BE2C (cell line): ENCODE data around the gene LIMCH1.

Source experiments
- DNase-seq: peaks from one replicate; pipeline ENCODE4 v3.0.0-alpha.2; 2020
- H3K27me3 ChIP-seq: fragments of 250-450 bp; sonication (Bioruptor Pico); 2 replicates; pipeline ENCODE4 v1.5.1; 2020; ENCODE audit warnings: mild to moderate bottlenecking
- H3K36me3 ChIP-seq: fragments of 250-450 bp; sonication (Bioruptor Pico); 2 replicates; pipeline ENCODE4 v1.5.1; 2020; ENCODE audit warnings: mild to moderate bottlenecking
- H3K4me1 ChIP-seq: fragments of 250-450 bp; sonication (Bioruptor Pico); 2 replicates; pipeline ENCODE4 v1.5.1; 2020
- H3K4me3 ChIP-seq: 2 replicates; pipeline ENCODE4 v1.5.1; 2011; ENCODE audit warnings: low read depth, low read length
- H3K9me3 ChIP-seq: fragments of 250-450 bp; sonication (Bioruptor Pico); 2 replicates; pipeline ENCODE4 v1.5.1; 2020
- TF ChIP-seq, protein P1 (sequence below): IDR thresholded peaks from 2 replicates; pipeline ENCODE4 v1.5.1; 2012; ENCODE audit warnings: mild to moderate bottlenecking, low read depth, low read length

LIMCH1 gene

GRCh38 chr4:41540687-41541086 is 2.7 kb downstream of the LIMCH1 start:
- Histone ChIP-seq H3K36me3 (no peaks in the 10 kb centered on the region), H3K9me3 (no peaks in the 10 kb centered on the region), H3K4me3 (no peak overlapping the region), H3K27me3 (no peaks in the 10 kb centered on the region), H3K4me1 (peaks cover 3% of the 10 kb centered on the region)
- no peak for DNase-seq
- TF ChIP-seq, protein P1, sequence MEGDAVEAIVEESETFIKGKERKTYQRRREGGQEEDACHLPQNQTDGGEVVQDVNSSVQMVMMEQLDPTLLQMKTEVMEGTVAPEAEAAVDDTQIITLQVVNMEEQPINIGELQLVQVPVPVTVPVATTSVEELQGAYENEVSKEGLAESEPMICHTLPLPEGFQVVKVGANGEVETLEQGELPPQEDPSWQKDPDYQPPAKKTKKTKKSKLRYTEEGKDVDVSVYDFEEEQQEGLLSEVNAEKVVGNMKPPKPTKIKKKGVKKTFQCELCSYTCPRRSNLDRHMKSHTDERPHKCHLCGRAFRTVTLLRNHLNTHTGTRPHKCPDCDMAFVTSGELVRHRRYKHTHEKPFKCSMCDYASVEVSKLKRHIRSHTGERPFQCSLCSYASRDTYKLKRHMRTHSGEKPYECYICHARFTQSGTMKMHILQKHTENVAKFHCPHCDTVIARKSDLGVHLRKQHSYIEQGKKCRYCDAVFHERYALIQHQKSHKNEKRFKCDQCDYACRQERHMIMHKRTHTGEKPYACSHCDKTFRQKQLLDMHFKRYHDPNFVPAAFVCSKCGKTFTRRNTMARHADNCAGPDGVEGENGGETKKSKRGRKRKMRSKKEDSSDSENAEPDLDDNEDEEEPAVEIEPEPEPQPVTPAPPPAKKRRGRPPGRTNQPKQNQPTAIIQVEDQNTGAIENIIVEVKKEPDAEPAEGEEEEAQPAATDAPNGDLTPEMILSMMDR = no peak

- H3K4me1 ChIP-seq = no peaks in the 10 kb centered on the region
- TF ChIP-seq, protein P1 = no peak
- H3K4me3 ChIP-seq = no peak overlapping the region
- DNase-seq = no peak
- H3K27me3 ChIP-seq = no peaks in the 10 kb centered on the region
- no peaks in the 10 kb centered on the region for H3K9me3 ChIP-seq
- H3K36me3 ChIP-seq = no peaks in the 10 kb centered on the region
Observed at GRCh38 chr4:41541687-41542094, 3.7 kb downstream of the LIMCH1 start.

- H3K4me1 ChIP-seq = no peaks in the 10 kb centered on the region
- TF ChIP-seq, protein P1 = no peak
- DNase-seq = no peak
- H3K4me3 ChIP-seq = no peak overlapping the region
- no peaks in the 10 kb centered on the region for H3K9me3 ChIP-seq
- no peaks in the 10 kb centered on the region for H3K27me3 ChIP-seq
- H3K36me3 ChIP-seq = no peaks in the 10 kb centered on the region
Observed at GRCh38 chr4:41542526-41543275, 4.7 kb downstream of the LIMCH1 start.

DNA sequence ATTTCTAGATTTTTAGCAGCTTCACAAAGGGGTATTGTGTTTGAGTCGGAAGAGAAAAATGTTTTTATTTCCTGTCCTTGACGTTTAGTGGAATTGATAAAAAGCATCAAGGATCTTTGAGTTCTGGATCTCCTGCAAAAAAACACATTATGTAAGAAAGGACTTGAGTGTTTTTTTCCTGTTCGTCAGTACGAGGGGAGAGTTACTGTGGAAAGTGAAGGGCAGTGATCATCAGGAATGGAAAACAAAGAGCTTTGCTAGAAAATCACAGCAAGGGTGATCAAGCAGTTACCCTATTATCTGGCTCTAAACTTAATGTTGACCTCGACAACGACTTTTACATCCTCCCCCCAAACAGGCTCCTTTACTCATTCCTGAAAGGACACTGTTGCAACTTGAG is 7.3 kb downstream of the LIMCH1 start:
- DNase-seq = no peak
- no peaks in the 10 kb centered on the region for H3K36me3 ChIP-seq
- no peaks in the 10 kb centered on the region for H3K9me3 ChIP-seq
- H3K27me3 ChIP-seq = no peaks in the 10 kb centered on the region
- TF ChIP-seq, protein P1 = no peak
- no peaks in the 10 kb centered on the region for H3K4me1 ChIP-seq
- no peak overlapping the region for H3K4me3 ChIP-seq

DNA sequence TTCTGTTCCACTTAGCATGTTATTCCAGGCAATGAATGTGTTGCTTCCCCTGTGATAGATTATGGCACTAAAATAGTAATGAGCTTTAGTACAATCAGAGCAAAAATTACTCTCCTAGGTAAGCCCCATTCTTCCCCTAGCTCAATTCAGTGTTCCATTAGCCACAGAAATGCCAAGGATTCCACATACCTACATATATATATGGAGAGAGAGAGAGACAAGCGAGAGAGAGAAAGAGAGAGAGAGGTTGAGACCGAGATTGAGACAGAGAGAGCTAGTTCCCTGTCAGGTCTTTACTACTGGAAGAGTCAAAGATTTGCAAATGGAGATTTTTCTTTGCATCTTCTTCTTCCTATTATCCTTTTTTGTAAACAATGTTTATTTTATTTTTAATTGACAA is 8.7 kb downstream of the LIMCH1 start:
- TF ChIP-seq, protein P1 = no peak
- no peak for DNase-seq
- Histone ChIP-seq H3K9me3 (no peaks in the 10 kb centered on the region), H3K4me3 (no peak overlapping the region), H3K4me1 (no peaks in the 10 kb centered on the region), H3K36me3 (no peaks in the 10 kb centered on the region), H3K27me3 (no peaks in the 10 kb centered on the region)

GRCh38 chr4:41548305-41548880 is 10.4 kb downstream of the LIMCH1 start:
- Histone ChIP-seq H3K4me1 (no peaks in the 10 kb centered on the region), H3K4me3 (no peak overlapping the region), H3K9me3 (no peaks in the 10 kb centered on the region), H3K27me3 (no peaks in the 10 kb centered on the region), H3K36me3 (no peaks in the 10 kb centered on the region)
- TF ChIP-seq, protein P1 = no peak
- no peak for DNase-seq
